ENCODE data around the gene STING1.
"Not testable (repeated sequence)": the region's sequence is repeated elsewhere in the genome, so short reads cannot be mapped to it uniquely, and the experiment has no call there.

- TF ChIP-seq, protein P1, sequence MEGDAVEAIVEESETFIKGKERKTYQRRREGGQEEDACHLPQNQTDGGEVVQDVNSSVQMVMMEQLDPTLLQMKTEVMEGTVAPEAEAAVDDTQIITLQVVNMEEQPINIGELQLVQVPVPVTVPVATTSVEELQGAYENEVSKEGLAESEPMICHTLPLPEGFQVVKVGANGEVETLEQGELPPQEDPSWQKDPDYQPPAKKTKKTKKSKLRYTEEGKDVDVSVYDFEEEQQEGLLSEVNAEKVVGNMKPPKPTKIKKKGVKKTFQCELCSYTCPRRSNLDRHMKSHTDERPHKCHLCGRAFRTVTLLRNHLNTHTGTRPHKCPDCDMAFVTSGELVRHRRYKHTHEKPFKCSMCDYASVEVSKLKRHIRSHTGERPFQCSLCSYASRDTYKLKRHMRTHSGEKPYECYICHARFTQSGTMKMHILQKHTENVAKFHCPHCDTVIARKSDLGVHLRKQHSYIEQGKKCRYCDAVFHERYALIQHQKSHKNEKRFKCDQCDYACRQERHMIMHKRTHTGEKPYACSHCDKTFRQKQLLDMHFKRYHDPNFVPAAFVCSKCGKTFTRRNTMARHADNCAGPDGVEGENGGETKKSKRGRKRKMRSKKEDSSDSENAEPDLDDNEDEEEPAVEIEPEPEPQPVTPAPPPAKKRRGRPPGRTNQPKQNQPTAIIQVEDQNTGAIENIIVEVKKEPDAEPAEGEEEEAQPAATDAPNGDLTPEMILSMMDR (IDR thresholded peaks at IDR 0.05) = not testable (repeated sequence)
- TF ChIP-seq TEAD4 (CRISPR knock-in tag; IDR thresholded peaks at IDR 0.05); SMAD3 (CRISPR knock-in tag; IDR thresholded peaks at IDR 0.05; ENCODE audit: borderline replicate concordance): not testable (repeated sequence)
Measured at GRCh38 chr5:139527090-139527470, 44.5 kb upstream of the STING1 start.
